ENCODE data around the gene TULP4. TPM values are rescaled to one million over a fixed set of nuclear protein-coding genes. Genes with fewer than 3 reads are reported as not detected.
"Not testable (repeated sequence)": the region's sequence is repeated elsewhere in the genome, so short reads cannot be mapped to it uniquely, and the experiment has no call there.

The TULP4 gene
- total RNA-seq, 2 donors from 2014 or later, result 140 to 199 TPM

DNA sequence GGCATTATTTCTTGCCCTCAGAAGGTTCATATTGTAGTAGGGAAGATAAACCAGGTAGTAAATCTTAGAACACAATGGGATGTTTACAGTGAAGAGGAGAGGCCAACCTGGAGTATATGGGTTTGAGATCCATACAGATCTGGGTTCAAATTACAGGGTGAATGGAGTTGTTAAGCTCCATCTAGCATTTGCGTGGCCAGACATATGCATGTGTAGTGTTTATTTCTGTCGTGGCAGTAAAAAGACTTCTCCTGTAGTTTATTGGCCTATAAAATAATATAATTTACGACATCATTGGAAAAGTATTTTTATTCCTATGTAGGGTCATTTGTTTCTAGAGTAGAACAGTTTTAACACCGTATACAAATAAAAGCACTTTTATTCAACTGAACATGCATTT lies 25.2 kb upstream of the TULP4 start:
- Histone ChIP-seq H3K4me1 (peaks cover 0 to 39% of the 10 kb centered on the region in 2 donors), H3K27ac (no peak overlapping the region), H3K9me3 (no peaks in the 10 kb centered on the region), H3K4me3 (no peak overlapping the region), H3K27me3 (no peaks in the 10 kb centered on the region), H3K36me3 (no peaks in the 10 kb centered on the region)
- TF ChIP-seq, protein P1, sequence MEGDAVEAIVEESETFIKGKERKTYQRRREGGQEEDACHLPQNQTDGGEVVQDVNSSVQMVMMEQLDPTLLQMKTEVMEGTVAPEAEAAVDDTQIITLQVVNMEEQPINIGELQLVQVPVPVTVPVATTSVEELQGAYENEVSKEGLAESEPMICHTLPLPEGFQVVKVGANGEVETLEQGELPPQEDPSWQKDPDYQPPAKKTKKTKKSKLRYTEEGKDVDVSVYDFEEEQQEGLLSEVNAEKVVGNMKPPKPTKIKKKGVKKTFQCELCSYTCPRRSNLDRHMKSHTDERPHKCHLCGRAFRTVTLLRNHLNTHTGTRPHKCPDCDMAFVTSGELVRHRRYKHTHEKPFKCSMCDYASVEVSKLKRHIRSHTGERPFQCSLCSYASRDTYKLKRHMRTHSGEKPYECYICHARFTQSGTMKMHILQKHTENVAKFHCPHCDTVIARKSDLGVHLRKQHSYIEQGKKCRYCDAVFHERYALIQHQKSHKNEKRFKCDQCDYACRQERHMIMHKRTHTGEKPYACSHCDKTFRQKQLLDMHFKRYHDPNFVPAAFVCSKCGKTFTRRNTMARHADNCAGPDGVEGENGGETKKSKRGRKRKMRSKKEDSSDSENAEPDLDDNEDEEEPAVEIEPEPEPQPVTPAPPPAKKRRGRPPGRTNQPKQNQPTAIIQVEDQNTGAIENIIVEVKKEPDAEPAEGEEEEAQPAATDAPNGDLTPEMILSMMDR (IDR thresholded peaks at IDR 0.05), result no peak
- no peak for DNase-seq (ENCODE audit: low spot score)

DNA sequence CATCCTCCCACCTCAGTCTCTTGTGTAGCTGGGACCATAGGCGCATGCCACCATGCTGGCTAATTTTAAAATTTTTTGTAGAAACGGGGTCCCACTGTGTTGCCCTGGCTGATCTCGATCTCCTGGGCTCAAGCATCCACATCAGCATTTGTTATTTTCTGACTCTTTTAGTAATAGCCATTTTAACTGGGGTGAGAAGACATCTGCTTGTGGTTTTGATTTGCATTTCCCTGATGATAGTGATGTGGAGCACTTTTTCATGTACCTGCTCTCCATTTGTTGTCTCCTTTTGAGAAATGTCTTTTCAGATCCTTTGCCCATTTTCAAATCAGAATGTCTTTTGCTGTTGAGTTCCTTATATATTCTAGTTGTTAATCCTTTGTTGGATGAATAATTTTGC lies 22.2 kb upstream of the TULP4 start:
- Histone ChIP-seq H3K27ac (no peak overlapping the region), H3K27me3 (no peaks in the 10 kb centered on the region), H3K9me3 (no peaks in the 10 kb centered on the region), H3K4me1 (peaks cover 0 to 21% of the 10 kb centered on the region in 2 donors), H3K36me3 (no peaks in the 10 kb centered on the region), H3K4me3 (no peak overlapping the region)
- TF ChIP-seq, protein P1 (IDR thresholded peaks at IDR 0.05), result no peak
- DNase-seq (ENCODE audit: low spot score), result no peak

DNA sequence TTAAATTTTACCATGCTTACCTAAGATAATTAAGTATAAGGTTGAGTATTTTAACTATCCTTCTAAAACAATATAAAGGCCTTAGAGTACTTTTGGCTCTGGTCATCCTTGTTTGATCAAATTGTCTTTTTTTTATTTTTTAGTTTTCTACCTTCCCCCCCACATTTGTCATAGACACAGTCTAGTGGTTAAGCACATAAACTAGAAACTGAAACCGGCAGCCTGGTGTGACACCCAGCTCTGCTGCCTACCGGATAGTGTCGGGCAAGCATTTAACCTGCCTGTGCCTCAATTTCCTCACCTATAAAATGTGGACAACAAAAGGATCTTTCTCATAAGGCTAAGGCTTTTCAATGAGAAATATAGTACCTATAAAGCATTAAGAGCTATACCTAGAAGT lies 21.6 kb upstream of the TULP4 start:
- H3K4me1 ChIP-seq, result peaks cover 0 to 15% of the 10 kb centered on the region in 2 donors
- no peaks in the 10 kb centered on the region for H3K36me3 ChIP-seq
- H3K27me3 ChIP-seq, result no peaks in the 10 kb centered on the region
- H3K4me3 ChIP-seq, result no peak overlapping the region
- H3K9me3 ChIP-seq, result no peaks in the 10 kb centered on the region
- no peak overlapping the region for H3K27ac ChIP-seq
- TF ChIP-seq, protein P1 (IDR thresholded peaks at IDR 0.05), result no peak
- no peak for DNase-seq (ENCODE audit: low spot score)

DNA sequence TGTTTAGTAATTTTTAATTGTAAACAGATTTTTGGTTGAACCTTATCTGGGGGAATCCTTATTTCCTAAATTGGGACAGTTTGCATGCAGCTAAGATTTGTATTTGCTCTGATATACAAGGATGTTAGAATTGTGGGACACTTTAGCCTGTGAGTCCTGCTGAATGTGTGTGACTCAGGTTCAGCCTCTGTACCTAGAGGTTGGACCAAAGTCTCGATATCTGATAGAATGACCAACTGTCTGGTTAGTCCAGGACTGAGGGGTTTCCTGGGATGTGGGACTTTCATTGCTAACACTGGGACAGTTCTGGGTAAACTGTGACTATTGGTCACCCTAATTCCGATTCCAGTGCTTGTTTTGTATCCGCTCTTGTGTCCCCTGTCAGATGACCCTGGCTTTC lies 20.2 kb upstream of the TULP4 start:
- no peaks in the 10 kb centered on the region for H3K27me3 ChIP-seq
- no peak overlapping the region for H3K27ac ChIP-seq
- H3K36me3 ChIP-seq, result no peaks in the 10 kb centered on the region
- TF ChIP-seq, protein P1 (IDR thresholded peaks at IDR 0.05), result no peak
- H3K9me3 ChIP-seq, result peaks cover 0 to 10% of the 10 kb centered on the region in 2 donors
- no peak for DNase-seq (ENCODE audit: low spot score)
- peaks cover 0 to 1% of the 10 kb centered on the region in 2 donors for H3K4me1 ChIP-seq
- no peak overlapping the region for H3K4me3 ChIP-seq

DNA sequence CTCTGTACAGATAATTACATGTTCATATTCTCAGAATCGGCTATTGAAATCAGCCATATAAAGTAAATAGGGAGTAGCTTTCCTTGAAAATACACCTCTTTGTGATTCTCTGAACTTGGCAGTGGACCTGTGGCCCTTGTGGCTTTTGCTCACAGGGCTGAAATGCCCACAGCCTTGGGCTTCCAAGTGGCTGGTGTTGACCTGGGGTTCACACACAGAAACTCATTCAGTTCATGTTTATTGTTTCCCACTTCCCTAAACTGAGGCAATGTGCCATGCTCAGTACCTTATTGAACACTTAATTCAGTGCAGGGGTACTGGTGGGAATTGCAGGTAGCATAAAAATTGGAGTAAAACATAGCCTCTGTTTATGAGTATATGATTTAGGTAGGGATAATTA lies 19.1 kb upstream of the TULP4 start:
- no peaks in the 10 kb centered on the region for H3K27me3 ChIP-seq
- no peak for DNase-seq (ENCODE audit: low spot score)
- H3K27ac ChIP-seq, result no peak overlapping the region
- H3K4me3 ChIP-seq, result no peak overlapping the region
- peaks cover 0 to 19% of the 10 kb centered on the region in 2 donors for H3K9me3 ChIP-seq
- TF ChIP-seq, protein P1 (IDR thresholded peaks at IDR 0.05), result no peak
- no peaks in the 10 kb centered on the region for H3K4me1 ChIP-seq
- no peaks in the 10 kb centered on the region for H3K36me3 ChIP-seq

DNA sequence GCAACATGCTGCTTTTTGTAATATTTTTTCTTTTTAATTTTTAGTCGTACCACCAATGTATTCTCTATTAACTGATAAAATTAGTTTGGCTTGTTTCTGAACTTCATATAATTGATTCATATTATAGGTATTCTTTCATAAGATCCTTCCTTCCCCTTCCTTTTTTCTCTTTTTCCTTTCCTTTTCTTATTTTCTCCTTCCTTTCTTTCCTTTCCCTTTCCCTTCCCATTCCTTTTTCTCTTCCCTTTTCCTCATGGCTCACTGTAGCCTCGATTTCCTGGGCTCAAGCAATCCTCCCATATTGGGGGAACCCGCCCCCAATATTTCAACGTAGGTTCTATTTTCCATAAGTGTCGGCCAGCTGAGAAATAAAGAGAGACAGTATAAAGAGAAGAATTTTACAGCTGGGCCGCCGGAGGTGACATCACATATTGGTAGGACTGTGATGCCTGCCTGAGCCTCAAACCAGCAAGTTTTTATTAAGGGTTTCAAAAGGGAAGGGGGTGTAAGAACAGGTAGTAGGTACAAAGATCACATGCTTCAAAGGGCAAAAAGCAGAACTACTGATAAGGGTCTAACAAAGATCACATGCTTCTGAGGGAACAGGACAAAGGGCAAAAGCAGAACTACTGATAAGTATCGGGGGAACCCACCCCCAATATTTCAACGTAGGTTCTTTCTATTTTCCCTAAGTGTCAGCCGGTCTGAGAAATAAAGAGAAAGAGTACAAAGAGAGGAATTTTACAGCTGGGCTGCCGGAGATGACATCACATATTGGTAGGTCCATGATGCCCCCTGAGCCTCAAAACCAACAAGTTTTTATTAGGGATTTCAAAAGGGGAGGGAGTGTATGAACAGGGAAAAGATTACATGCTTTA lies 16.1 kb upstream of the TULP4 start:
- not testable (repeated sequence) for H3K4me3 ChIP-seq; H3K4me1 ChIP-seq; DNase-seq (ENCODE audit: low spot score); H3K36me3 ChIP-seq; H3K27me3 ChIP-seq; H3K27ac ChIP-seq
- peaks cover 0 to 19% of the 10 kb centered on the region in 2 donors for H3K9me3 ChIP-seq

DNA sequence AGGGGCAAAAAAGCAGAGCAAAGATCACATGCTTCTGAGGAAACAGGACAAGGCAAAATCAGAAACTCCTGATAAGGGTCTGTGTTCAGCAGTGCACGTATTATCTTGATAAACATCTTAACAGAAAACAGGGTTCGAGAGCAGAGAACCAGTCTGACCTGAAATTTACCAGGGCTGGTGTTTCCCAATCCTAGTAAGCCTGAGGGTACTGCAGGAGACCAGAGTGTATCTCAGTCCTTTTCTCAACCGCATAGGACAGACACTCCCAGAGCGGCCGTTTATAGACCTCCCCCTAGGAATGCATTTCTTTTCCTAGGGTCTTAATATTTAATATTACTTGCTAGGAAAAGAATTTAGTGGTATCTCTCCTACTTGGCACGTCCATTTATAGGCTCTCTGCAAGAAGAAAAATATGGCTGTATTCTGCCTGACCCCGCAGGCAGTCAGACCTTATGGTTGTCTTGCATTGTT lies 15.4 kb upstream of the TULP4 start:
- H3K4me3 ChIP-seq; H3K27me3 ChIP-seq; H3K4me1 ChIP-seq; H3K36me3 ChIP-seq; H3K27ac ChIP-seq; DNase-seq (ENCODE audit: low spot score): not testable (repeated sequence)
- H3K9me3 ChIP-seq, result peaks cover 0 to 19% of the 10 kb centered on the region in 2 donors

DNA sequence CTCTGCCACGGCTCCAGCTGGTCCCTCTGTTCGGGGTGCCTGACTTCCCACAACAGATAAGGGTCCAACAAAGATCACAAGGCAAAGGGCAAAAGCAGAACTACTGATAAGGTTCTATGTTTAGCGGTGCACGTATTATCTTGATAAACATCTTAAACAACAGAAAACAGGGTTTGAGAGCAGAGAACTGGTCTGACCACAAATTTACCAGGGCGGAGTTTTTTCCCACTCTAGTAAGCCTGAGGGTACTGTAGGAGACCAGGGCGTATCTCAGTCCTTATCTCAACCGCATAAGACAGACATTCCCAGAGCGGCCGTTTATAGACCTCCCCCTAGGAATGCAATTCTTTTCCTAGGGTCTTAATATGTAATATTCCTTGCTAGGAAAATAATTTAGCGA lies 14.6 kb upstream of the TULP4 start:
- not testable (repeated sequence) for DNase-seq (ENCODE audit: low spot score); H3K36me3 ChIP-seq; H3K4me1 ChIP-seq; H3K27me3 ChIP-seq; H3K4me3 ChIP-seq; H3K27ac ChIP-seq
- H3K9me3 ChIP-seq, result peaks cover 0 to 19% of the 10 kb centered on the region in 2 donors

DNA sequence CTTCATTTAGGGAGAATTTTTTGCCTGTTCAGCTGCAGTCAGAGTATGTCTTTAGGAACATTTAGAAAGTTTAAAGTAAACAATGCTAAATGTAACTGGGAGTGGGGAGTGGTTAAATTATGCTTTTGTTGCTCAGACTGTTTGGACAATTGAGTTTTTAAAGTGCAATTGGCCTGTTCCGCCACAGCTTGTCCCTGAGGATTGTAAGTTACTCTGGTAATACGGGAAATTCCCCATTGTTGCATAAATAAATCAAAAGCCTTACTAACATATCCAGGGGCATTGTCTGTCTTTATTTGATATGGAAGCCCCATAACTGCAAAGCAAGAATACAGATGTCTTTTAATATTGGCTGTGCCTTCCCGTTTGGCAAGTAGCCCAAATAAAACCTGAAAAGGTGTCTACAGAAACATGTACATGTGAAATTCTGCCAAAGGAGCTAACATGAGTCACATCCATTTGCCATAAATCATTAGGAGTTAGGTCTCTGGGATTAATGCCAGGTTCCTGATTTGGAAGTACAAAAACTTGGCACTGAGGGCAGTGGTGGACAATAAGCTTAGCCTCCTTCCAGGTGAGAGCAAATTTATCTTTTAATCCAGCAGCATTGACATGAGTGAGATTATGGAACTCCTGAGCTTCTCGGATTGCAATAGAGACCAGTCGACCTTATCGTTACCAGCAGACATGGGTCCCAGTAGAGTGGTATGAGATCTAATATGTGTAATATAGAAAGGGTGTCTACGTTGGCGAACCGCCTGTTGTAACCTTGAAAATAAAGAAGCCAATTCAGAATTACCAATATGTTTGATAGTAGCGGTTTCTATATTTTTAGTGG lies 11.7 kb upstream of the TULP4 start:
- H3K4me3 ChIP-seq; H3K4me1 ChIP-seq; H3K36me3 ChIP-seq; H3K27ac ChIP-seq; DNase-seq (ENCODE audit: low spot score); H3K27me3 ChIP-seq: not testable (repeated sequence)
- peaks cover 0 to 19% of the 10 kb centered on the region in 2 donors for H3K9me3 ChIP-seq

All from right atrium auricular region (tissue), 2 donors.